Measurements from ENCODE around the gene MFAP5.
"Not testable (repeated sequence)": the region's sequence is repeated elsewhere in the genome, so short reads cannot be mapped to it uniquely, and the experiment has no call there.

Gene MFAP5

DNA sequence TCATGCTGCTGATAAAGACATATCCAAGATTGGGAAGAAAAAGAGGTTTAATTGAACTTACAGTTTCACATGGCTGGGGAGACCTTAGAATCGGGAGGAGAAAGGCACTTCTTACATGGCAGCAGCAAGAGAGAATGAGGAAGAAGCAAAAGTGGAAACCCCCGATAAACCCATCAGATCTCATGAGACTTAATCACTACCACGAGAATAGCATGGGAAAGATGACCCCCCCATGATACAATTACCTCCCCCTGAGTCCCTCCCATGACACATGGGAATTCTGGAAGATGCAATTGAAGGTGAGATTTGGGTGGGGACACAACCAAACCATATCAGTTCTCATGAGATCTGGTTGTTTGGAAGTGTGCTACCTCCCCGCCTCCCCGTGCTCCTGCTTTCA lies 9.8 kb upstream of the MFAP5 start:
- no peak for DNase-seq

GRCh38 chr12:8668441-8668840 lies 5.8 kb upstream of the MFAP5 start:
- DNase-seq: no peak

DNA sequence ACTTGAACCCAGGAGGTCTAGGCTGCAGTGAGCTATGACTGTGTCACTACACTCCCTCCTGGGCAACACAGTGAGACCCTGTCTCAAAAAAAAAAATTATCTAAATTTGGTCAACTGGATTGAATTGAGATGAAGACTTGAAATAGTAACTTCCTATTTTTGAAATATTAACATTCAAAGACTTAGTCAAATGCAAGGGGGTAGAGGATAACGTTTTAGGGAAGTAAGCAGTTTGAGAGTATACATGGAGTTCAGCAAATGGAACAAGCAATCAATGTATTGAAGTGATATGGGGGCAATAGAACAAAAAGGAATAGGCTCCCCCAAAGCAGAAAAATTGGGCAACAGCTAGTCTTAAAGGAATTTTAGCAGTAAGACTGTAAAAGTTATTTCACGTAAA lies 4.6 kb upstream of the MFAP5 start:
- no peak for DNase-seq

DNA sequence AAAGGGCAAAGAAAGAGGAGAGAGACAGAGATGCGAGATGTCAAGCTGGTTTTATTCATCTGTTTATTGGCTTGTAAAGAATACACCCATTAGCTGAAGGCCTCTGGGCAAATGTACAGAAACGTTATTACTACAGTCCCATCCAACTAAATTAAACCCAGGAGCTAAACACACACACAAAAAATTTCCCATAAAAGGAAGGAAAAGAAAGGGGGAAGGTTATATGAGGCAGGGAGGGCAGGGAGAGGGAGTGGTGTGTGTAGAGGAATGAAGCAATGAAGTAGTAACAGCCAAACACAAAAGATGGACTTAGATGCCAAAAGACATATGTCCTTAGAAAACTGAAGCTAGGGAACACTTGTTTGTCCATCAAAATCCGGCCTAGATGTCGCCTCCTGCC lies 3.1 kb upstream of the MFAP5 start:
- DNase-seq: no peak

- no peak for DNase-seq
These were observed 1.7 kb upstream of the MFAP5 start for GRCh38 chr12:8664228-8664913.

DNA sequence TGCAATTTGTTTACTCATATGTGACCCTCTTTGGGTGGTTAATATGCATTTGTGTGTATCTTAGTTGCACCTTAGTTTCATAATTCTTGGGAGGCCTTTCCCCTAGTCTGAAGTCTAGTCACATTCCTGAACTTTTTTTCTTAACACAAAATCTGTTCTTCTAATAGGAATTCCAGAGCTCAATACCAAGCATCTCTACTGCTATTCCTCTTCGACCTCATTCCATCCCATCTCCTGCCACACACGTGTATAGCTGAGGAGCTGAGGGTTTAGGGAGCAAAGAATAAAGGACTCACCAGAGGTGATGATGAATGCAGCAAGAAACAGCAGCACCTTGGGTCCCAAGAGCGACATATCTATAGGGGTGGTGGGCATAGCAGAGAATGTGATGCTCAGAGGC lies 875 bp downstream of the MFAP5 start:
- no peak for DNase-seq

DNA sequence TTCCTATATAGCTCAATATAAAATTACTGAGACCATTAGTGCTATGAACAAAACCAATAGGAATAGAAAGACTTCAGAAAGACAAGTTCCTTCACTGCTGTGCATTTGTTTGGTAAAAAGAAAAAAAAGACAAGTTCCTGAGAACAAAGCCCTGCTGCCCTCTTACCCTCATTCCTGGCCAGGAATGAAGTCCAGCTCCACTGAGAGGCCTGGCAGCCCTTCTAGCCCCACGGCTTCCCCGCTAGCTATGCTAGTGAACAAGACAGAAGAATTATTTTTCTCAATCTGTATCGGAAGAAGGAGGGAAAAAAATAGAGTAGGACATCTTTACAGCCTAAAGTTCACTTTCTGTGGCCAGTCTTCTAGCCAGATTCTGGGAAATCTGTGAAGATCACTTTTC lies 1.6 kb downstream of the MFAP5 start:
- DNase-seq: no peak

DNA sequence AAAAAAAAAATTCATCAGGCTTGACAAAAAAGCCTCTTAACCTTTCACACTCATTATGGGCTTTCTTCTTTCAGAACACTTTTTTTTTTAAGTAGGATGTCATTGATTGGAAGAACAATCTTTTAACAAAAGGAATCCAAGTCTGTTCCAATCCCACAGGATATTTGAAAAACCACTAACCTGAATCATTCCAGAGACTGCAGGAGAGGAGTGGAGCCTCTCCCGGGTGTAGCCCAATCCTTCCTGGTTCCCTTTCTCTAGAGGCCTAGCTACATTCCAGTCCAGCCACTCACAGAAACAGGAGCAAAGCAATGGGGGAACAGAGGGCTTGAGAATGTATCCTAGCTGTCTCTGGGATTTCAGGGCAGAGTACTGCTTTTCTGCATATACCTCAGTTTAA lies 4.3 kb downstream of the MFAP5 start:
- no peak for DNase-seq

GRCh38 chr12:8655421-8655820 lies 7.2 kb downstream of the MFAP5 start:
- DNase-seq: no peak

- DNase-seq: peak in 1 of 2 donors; percentile 15
These were observed 13.9 kb downstream of the MFAP5 start for GRCh38 chr12:8648576-8649205.

DNA sequence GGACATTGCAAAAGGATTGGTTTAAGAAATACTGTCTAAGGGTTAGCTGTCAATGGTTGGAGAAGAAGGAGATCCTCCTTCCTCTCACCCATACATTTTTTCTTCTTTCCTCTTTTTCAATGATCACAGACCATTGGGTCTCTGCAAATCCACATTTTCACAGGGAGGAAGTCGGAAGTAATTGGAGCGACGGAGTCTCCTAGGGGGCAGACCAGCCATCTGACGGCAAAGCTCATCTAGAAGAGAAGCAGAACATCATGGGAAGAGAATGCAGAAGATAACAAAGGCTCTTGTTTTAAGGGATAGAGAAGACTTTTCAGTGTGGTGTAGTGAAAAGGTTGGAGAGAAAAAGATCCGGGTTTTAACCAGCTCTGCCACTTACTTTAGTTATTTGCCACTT lies 14.7 kb downstream of the MFAP5 start:
- DNase-seq: no peak

- DNase-seq: peak; percentile 23 to 59
These were observed 18.0 kb downstream of the MFAP5 start for GRCh38 chr12:8644345-8645248.

- DNase-seq: no peak
These were observed 19.9 kb downstream of the MFAP5 start for GRCh38 chr12:8642775-8643174.

DNA sequence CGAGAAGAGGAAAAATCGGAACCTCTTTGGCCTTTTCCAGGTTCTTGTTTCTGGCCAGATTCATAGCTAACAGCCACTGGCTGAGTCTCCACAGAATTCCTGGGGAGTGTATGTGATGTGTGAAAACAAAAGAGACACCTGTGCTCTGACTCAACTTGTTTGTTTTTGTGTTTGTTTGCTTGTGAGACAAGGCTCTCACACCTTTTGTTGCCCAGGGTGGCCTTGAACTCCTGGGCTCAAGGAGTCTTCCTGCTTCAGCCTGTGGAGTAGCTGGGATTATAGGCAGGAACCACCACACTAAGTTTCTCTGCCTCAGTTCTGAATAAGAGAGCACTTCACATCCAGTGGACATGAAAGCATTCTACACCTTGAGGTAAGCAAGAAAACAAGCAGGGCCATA lies 22.7 kb downstream of the MFAP5 start:
- DNase-seq: no peak

DNA sequence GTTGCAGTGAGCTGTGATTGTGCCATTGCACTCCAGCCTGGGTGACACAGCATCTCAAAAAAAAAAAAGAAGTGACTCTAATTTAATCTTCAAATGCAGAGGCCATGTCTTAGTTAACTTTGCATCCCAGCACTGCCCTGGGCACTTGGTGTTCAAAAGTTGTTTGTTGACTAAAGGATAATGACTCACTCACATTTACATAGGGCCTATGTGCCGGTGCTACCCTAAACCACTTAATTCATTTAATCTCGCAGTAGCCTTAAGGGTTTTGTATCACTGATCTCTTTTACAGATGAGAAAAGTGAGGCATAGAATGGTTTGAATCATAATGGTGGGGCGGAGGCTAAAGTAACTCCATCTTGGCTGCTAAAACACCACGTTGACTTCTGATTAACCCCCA lies 23.7 kb downstream of the MFAP5 start:
- no peak for DNase-seq

DNA sequence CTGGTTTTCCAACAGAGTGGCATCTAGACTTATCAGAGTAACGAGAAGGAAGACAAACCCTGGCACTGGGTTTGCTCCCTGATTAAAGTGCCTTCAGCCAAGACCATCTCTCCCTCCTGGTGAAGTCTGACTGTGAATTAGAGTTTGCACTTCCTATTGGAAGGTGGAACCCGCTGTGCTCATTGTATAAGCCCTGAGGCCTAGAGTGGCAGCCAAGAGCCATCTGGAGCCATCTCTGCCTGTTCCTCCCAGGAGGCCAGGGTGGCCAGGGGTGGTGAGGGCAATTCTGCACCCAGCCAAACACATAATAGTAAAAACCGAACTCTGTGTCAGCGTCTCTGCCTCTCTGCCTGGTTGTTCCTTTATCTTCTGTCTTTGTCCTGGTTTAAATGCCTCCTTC lies 25.0 kb downstream of the MFAP5 start:
- DNase-seq: no peak

- no peak for DNase-seq
These were observed 25.4 kb downstream of the MFAP5 start for GRCh38 chr12:8637244-8637643.

DNA sequence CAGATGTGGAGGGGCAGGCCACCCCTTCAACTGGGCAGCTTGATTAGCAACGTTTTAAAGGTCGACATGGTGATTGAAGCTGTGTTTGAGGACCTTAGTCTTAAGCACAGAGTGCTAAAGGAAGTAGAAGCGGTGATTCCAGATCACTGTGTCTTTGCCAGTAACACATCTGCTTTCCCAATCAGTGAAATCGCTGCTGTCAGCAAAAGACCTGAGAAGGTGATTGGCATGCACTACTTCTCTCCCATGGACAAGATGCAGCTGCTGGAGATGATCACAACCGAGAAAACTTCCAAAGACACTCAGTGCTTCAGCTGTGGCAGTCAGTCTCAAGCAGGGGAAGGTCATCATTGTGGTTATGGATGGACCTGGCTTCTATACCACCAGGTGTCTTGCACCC lies 26.0 kb downstream of the MFAP5 start:
- no peak for DNase-seq

DNA sequence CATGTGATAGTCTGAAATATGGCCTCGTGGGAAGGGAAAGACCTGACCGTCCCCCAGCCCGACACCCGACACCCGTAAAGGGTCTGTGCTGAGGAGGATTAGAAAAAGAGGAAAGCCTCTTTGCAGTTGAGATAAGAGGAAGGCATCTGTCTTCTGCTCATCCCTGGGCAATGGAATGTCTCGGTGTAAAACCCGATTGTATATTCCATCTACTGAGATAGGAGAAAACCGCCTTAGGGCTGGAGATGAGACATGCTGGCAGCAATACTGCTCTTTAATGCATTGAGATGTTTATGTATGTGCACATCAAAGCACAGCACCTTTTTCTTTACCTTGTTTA lies 26.6 kb downstream of the MFAP5 start:
- DNase-seq: not testable (repeated sequence)

DNA sequence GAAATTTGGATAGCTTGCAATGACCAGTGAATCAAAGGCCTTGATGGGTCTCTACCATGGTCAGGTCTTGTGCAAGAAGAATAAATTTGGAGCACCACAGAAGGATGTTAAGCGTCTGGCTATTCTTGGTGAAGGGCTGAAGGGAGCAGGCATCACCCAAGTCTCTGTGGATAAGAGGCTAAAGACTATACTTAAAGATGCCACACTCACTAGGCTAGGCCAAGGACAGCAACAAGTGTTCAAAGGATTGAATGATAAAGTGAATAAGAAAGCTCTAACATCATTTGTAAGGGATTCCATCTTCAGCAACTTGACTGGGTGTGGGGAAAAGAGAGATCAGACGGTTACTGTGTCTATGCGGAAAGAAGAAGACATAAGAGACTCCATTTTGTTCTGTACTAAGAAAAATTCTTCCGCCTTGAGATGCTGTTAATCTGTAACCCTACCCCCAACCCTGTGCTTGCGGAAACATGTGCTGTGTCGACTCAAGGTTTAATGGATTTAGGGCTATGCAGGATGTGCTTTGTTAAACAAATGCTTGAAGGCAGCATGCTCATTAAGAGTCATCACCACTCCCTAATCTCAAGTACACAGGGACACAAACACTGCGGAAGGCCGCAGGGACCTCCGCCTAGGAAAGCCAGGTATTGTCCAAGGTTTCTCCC lies 27.2 kb downstream of the MFAP5 start:
- not testable (repeated sequence) for DNase-seq

GRCh38 chr12:8630131-8630530 lies 32.5 kb downstream of the MFAP5 start:
- DNase-seq: no peak

GRCh38 chr12:8629486-8630033 lies 33.1 kb downstream of the MFAP5 start:
- DNase-seq: no peak

DNA sequence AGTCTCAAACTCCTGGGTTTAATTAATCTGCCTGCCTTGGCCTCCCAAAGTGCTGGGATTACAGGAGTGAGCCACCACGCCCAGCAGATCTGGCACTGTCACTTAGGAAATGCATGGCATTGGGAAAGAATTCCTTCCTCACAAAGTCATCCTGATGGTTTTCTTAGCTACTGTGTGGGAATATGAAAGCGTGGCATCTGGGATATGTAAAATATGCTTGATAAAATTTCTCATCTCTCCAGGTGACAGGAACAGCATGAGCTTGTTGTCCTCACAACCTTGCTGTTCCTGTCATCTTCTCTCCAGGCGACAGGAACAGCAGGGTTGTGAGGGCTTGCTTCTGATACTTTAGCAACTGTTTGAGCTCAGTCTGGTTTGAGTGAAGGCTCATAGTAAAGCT lies 33.9 kb downstream of the MFAP5 start:
- no peak for DNase-seq
